GM12878 (cell line): ENCODE measurements around the gene ADCY2. TPM values are rescaled to one million over a fixed set of nuclear protein-coding genes. Genes with fewer than 3 reads are reported as not detected.

Source experiments
- ATAC-seq: fragments of 200-7000 bp; cut with Tn5 transposase; 3 replicates; pipeline ENCODE4 v1.9.1; 2020; ENCODE audit warnings: mild to moderate bottlenecking, moderate library complexity
- BruUV-seq: library from RNA; stranded (reverse); fragments of 400-500 nt; replicated peaks from 2 replicates; lab custom pipeline; 2021; lab: Mats Ljungman, UMichigan
- CTCF ChIA-PET: fragments of 300-600 bp; sonication (Branson Sonifier 250); formaldehyde crosslinking; extraction: SDS; loops from one replicate; lab custom pipeline; 2021; ENCODE audit warnings: inconsistent platforms; lab: Yijun Ruan, JAX
- POLR2A ChIA-PET: fragments of 350-600 bp; formaldehyde crosslinking; extraction: SDS; loops from one replicate; lab custom pipeline; 2021; ENCODE audit warnings: inconsistent platforms; lab: Charles Lee
- RAD21 ChIA-PET: fragments of 300-600 bp; sonication (Branson Sonifier 250); formaldehyde crosslinking; loops from one replicate; lab custom pipeline; 2023; ENCODE audit warnings: antibody characterized with exemption; ENCODE audit not compliant: unreplicated experiment; lab: Charles Lee
- SMC1A ChIA-PET: fragments of 300-600 bp; sonication (Branson Sonifier 250); formaldehyde crosslinking; loops from one replicate; lab custom pipeline; 2023; ENCODE audit not compliant: unreplicated experiment, uncharacterized antibody; lab: Charles Lee
- DNase-seq: peaks from one replicate; pipeline ENCODE4 v3.0.0-alpha.2; 2011; ENCODE audit warnings: low read depth, low spot score
- FAIRE-seq: peaks from 3 replicates; lab custom pipeline; 2011; peaks lifted over from hg19 to GRCh38; lab: Jason Lieb, UNC
- H2AFZ ChIP-seq: 2 replicates; pipeline ENCODE4 v1.6.0; 2011; ENCODE audit warnings: low read depth, low read length, control low read depth; ENCODE audit not compliant: control insufficient read depth
- H3K27ac ChIP-seq: 2 replicates; pipeline ENCODE4 v1.5.1; 2011; ENCODE audit warnings: control low read depth; ENCODE audit not compliant: control insufficient read depth, insufficient read depth
- H3K27me3 ChIP-seq, 2 experiments: replicated peaks in 1 of 2; 2 replicates each; pipeline versions ENCODE4 v1.6.0 to v1.6.1; 2011; ENCODE audit warnings: low read length in 1 of 2; ENCODE audit not compliant: control insufficient read depth in 2 of 2, insufficient read depth in 2 of 2
- H3K36me3 ChIP-seq, 2 experiments: 2 replicates each; pipeline ENCODE4 v1.5.1; 2011; ENCODE audit warnings: low read length in 1 of 2; ENCODE audit not compliant: control insufficient read depth in 2 of 2, insufficient read depth in 2 of 2
- H3K4me1 ChIP-seq: 2 replicates; pipeline ENCODE4 v1.6.1; 2011; ENCODE audit warnings: mild to moderate bottlenecking, low read length, moderate library complexity, mixed read lengths; ENCODE audit not compliant: control insufficient read depth, insufficient read depth
- H3K4me2 ChIP-seq: 2 replicates; pipeline ENCODE4 v1.6.0; 2011; ENCODE audit warnings: control low read depth; ENCODE audit not compliant: control insufficient read depth, insufficient read depth
- H3K4me3 ChIP-seq: fragments of 200-600 bp; sonication (generic); 2 replicates; pipeline ENCODE4 v1.5.1; 2016
- H3K79me2 ChIP-seq: 2 replicates; pipeline ENCODE4 v1.6.0; 2011; ENCODE audit warnings: low read length; ENCODE audit not compliant: control insufficient read depth, insufficient read depth
- H3K9ac ChIP-seq: 2 replicates; pipeline ENCODE4 v1.8.0; 2011; ENCODE audit warnings: low read length, control low read depth, mixed read lengths; ENCODE audit not compliant: control insufficient read depth, insufficient read depth
- H3K9me3 ChIP-seq: replicated peaks from 3 replicates; pipeline ENCODE4 v1.5.1; 2011; ENCODE audit warnings: mild to moderate bottlenecking, low read length; ENCODE audit not compliant: control insufficient read depth, insufficient read depth
- H4K20me1 ChIP-seq: 2 replicates; pipeline ENCODE4 v1.6.0; 2011; ENCODE audit not compliant: control insufficient read depth, insufficient read depth
- ASH2L ChIP-seq: fragments of 300-600, 200-600 bp; sonication (generic); IDR thresholded peaks from 2 replicates; pipeline ENCODE4 v1.6.1; 2017; ENCODE audit warnings: low read depth, mild to moderate bottlenecking, borderline replicate concordance
- ATF2 ChIP-seq: IDR thresholded peaks from 2 replicates; pipeline ENCODE4 v1.6.1; 2012; ENCODE audit warnings: low read length, inconsistent platforms
- CHD4 ChIP-seq: fragments of 200-600 bp; sonication (generic); IDR thresholded peaks from 2 replicates; pipeline ENCODE4 v1.6.1; 2016; ENCODE audit warnings: mild to moderate bottlenecking
- NFIC ChIP-seq: IDR thresholded peaks from 2 replicates; pipeline ENCODE4 v1.6.1; 2012; ENCODE audit warnings: low read depth, mild to moderate bottlenecking, inconsistent platforms, low read length, moderate library complexity
- NR2C1 ChIP-seq: fragments of 450-650 bp; IDR thresholded peaks from 2 replicates; pipeline ENCODE4 v1.6.1; 2017; ENCODE audit warnings: antibody characterized with exemption, mild to moderate bottlenecking, moderate library complexity
- RAD21 ChIP-seq: IDR thresholded peaks from 2 replicates; pipeline ENCODE4 v1.6.1; 2011; ENCODE audit warnings: mild to moderate bottlenecking, low read depth, low read length, moderate library complexity; ENCODE audit not compliant: insufficient read depth
- RUNX3 ChIP-seq: IDR thresholded peaks from 2 replicates; pipeline ENCODE4 v1.6.1; 2012; ENCODE audit warnings: low read length, inconsistent platforms
- SIX5 ChIP-seq: IDR thresholded peaks from 2 replicates; pipeline ENCODE4 v1.6.1; 2011; ENCODE audit warnings: mild to moderate bottlenecking, low read depth, low read length, moderate library complexity; ENCODE audit not compliant: severe bottlenecking
- SMC3 ChIP-seq: IDR thresholded peaks from 2 replicates; pipeline ENCODE4 v1.6.1; 2011; ENCODE audit warnings: low read length, improper control_type of control experiment, borderline replicate concordance
- WGBS: methylation state at CpG from one replicate; pipeline ENCODE4 v1.1.6; 2016; ENCODE audit warnings: low lambda C conversion rate; ENCODE audit not compliant: insufficient replicate concordance, insufficient coverage; ENCODE audit errors: missing lambda C conversion rate; 5-methylcytosine and 5-hydroxymethylcytosine counted together
- in situ Hi-C: fragments of 300-500 bp; cut with MboI; formaldehyde crosslinking; loops from 9 replicates; pipeline ENCODE4 v1.14.3; 2018; ENCODE audit warnings: mixed read lengths
- intact Hi-C: fragments of 100-400 bp; cut with micrococcal nuclease; formaldehyde crosslinking; loops from one replicate; pipeline ENCODE4 v1.14.2; 2022; ENCODE audit not compliant: unreplicated experiment
- polyA plus RNA-seq, 11 experiments: library from polyadenylated mRNA; depleted of rRNA in 4 of 11; unstranded in 6 of 11; stranded (reverse) in 5 of 11; fragments of >200 nt; fragmentation: Nextera tagmentation in 4 of 11; fragmentation: Illumina TruSeq in 1 of 11; extraction: Ambion mirVana in 4 of 11; extraction: Trizol in 1 of 11; gene quantifications; 1 replicate in 1 of 11; 2 replicates in 10 of 11; pipeline versions ENCODE4 v1.2.1 to v1.2.3, GENCODE V29; 2011 to 2016; ENCODE audit warnings: inconsistent platforms in 2 of 11, missing spikeins in 2 of 11, low read depth in 1 of 11
- total RNA-seq, 4 experiments: library from RNA; depleted of rRNA in 3 of 4; stranded (reverse); fragments of >200 nt in 3 of 4; fragmentation: Illumina TruSeq in 1 of 4; extraction: Trizol in 1 of 4; gene quantifications; 2 replicates each; pipeline versions ENCODE4 v1.2.1 to v1.2.3, GENCODE V29; 2013 to 2021
- TF ChIP-seq, protein P1 (sequence below), 3 experiments: IDR thresholded peaks in 2 of 3; conservative IDR thresholded peaks in 1 of 3; 2 replicates each; pipeline ENCODE4 v1.5.1; 2011; ENCODE audit warnings: low read depth in 3 of 3, low read length in 3 of 3, mild to moderate bottlenecking in 3 of 3, control low read depth in 2 of 3, moderate library complexity in 2 of 3, inconsistent platforms in 1 of 3, mixed read lengths in 1 of 3; ENCODE audit not compliant: control insufficient read depth in 2 of 3, insufficient read depth in 1 of 3; ENCODE audit errors: extremely low read depth in 1 of 3
- TF ChIP-seq, protein P2 (sequence below): IDR thresholded peaks from 2 replicates; pipeline ENCODE4 v1.6.1; 2011; ENCODE audit warnings: mild to moderate bottlenecking, low read depth, low read length, moderate library complexity; ENCODE audit not compliant: insufficient replicate concordance

ADCY2 gene
- total and polyA plus RNA-seq, 10 of the 15 experiments (the other 5 are each of a cell fraction or from before 2014, with no cell fraction given) = 0.07 to 0.26 TPM; not detected in 8

- FAIRE-seq (no peak), DNase-seq (no peak), ATAC-seq (no peak)
- ChIA-PET SMC1A (interaction anchor here (1.2 kb wide), 1 partner anchor 34 kb away, joined by 4 read pairs; no protein-coding TSS in a partner anchor), POLR2A (no interaction called here), RAD21 (no interaction called here), CTCF (interaction anchor here (0.6 to 1.0 kb wide), 2 partner anchors 12 to 875 kb away, joined by 3 read pairs; no protein-coding TSS in a partner anchor)
- in situ Hi-C loops (no loop called here), intact Hi-C loops (no loop called here)
- Histone ChIP-seq H3K36me3 (no peaks in the 10 kb centered on the region), H3K27me3 (no peaks in the 10 kb centered on the region), H3K79me2 (no peaks in the 10 kb centered on the region), H3K4me3 (no peak overlapping the region), H3K27ac (no peak overlapping the region), H3K9ac (no peak overlapping the region), H4K20me1 (no peaks in the 10 kb centered on the region), H3K4me2 (no peak overlapping the region), H2AFZ (no peak overlapping the region), H3K4me1 (no peaks in the 10 kb centered on the region), H3K9me3 (no peaks in the 10 kb centered on the region)
- BruUV-seq = no TSS peak
- no peak for TF ChIP-seq NFIC
- WGBS = 4% methylated on average over 5 of the region's 5 CpGs
Measured at GRCh38 chr5:7742241-7742656, 346.3 kb downstream of the ADCY2 start.

GRCh38 chr5:7745882-7746610 is 350.1 kb downstream of the ADCY2 start:
- Histone ChIP-seq H3K79me2 (no peaks in the 10 kb centered on the region), H3K9me3 (no peaks in the 10 kb centered on the region), H3K36me3 (no peaks in the 10 kb centered on the region), H4K20me1 (no peaks in the 10 kb centered on the region), H2AFZ (no peak overlapping the region), H3K4me3 (no peak overlapping the region), H3K4me2 (no peak overlapping the region), H3K4me1 (no peaks in the 10 kb centered on the region), H3K27me3 (no peaks in the 10 kb centered on the region), H3K27ac (no peak overlapping the region), H3K9ac (no peak overlapping the region)
- whole genome bisulfite sequencing = 19% methylated on average over 11 of the region's 11 CpGs
- ChIA-PET POLR2A (no interaction called here), RAD21 (no interaction called here), SMC1A (interaction anchor here (0.8 to 1.4 kb wide), 7 partner anchors 8 to 796 kb away, joined by 3 to 4 read pairs (median 3); no protein-coding TSS in a partner anchor), CTCF (interaction anchor here (0.7 to 5.6 kb wide), 17 partner anchors 9 to 981 kb away, joined by 3 to 30 read pairs (median 4); no protein-coding TSS in a partner anchor)
- intact Hi-C loops (loop anchor here (1.0 kb wide), 1 partner anchor 485 kb away; no protein-coding TSS in a partner anchor), in situ Hi-C loops (no loop called here)
- BruUV-seq = no TSS peak
- FAIRE-seq = no peak
- TF ChIP-seq ASH2L (no peak), ATF2 (no peak), RAD21 (peak; percentile 62), RUNX3 (no peak), CHD4 (no peak), NR2C1 (no peak), SMC3 (peak; percentile 53; the same call in 1 of the 2 replicates), SIX5 (no peak)
- TF ChIP-seq, protein P1, sequence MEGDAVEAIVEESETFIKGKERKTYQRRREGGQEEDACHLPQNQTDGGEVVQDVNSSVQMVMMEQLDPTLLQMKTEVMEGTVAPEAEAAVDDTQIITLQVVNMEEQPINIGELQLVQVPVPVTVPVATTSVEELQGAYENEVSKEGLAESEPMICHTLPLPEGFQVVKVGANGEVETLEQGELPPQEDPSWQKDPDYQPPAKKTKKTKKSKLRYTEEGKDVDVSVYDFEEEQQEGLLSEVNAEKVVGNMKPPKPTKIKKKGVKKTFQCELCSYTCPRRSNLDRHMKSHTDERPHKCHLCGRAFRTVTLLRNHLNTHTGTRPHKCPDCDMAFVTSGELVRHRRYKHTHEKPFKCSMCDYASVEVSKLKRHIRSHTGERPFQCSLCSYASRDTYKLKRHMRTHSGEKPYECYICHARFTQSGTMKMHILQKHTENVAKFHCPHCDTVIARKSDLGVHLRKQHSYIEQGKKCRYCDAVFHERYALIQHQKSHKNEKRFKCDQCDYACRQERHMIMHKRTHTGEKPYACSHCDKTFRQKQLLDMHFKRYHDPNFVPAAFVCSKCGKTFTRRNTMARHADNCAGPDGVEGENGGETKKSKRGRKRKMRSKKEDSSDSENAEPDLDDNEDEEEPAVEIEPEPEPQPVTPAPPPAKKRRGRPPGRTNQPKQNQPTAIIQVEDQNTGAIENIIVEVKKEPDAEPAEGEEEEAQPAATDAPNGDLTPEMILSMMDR (IDR thresholded peaks at IDR 0.05 in 2 of 3, conservative IDR thresholded peaks at IDR 0.05 in 1 of 3; ENCODE audit: control insufficient read depth in 2 of 3, extremely low read depth in 1 of 3, insufficient read depth in 1 of 3, low read depth in 3 of 3, low read length in 3 of 3) = peak; percentile 59 to 83 (median 81)
- TF ChIP-seq, protein P2, sequence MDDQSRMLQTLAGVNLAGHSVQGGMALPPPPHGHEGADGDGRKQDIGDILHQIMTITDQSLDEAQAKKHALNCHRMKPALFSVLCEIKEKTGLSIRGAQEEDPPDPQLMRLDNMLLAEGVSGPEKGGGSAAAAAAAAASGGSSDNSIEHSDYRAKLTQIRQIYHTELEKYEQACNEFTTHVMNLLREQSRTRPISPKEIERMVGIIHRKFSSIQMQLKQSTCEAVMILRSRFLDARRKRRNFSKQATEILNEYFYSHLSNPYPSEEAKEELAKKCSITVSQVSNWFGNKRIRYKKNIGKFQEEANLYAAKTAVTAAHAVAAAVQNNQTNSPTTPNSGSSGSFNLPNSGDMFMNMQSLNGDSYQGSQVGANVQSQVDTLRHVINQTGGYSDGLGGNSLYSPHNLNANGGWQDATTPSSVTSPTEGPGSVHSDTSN = no peak
- DNase-seq = no peak
- ATAC-seq = peak; percentile 61
